CD4-positive, alpha-beta T cell (primary cell): ENCODE measurements around the gene GADD45B. TPM values are rescaled to one million over a fixed set of nuclear protein-coding genes. Genes with fewer than 3 reads are reported as not detected.
"Not testable (repeated sequence)": the region's sequence is repeated elsewhere in the genome, so short reads cannot be mapped to it uniquely, and the experiment has no call there.

ENCODE experiments used
- ATAC-seq: fragments of 200-7000 bp; cut with Tn5 transposase; one replicate; pipeline ENCODE4 v1.10.0; 2022; ENCODE audit warnings: mild to moderate bottlenecking; ENCODE audit not compliant: poor library complexity
- CTCF ChIA-PET: fragments of 350-600 bp; sonication (Branson Sonifier 250); formaldehyde crosslinking; loops from one replicate; lab custom pipeline; 2021; ENCODE audit warnings: antibody characterized with exemption, inconsistent platforms; lab: Charles Lee
- POLR2A ChIA-PET: fragments of 350-600 bp; sonication (Branson Sonifier 250); formaldehyde crosslinking; loops from one replicate; lab custom pipeline; 2021; ENCODE audit warnings: antibody characterized with exemption, inconsistent platforms; lab: Charles Lee
- DNase-seq, 14 experiments: peaks; one replicate each; pipeline ENCODE4 v3.0.0-alpha.2; 2013 to 2020; ENCODE audit warnings: mixed read lengths in 2 of 14
- H3K27ac ChIP-seq, 2 donors: one replicate each; pipeline versions ENCODE4 v1.5.1 to v1.7.0; 2013; ENCODE audit warnings: low read length in 2 of 2, low read depth in 1 of 2, mild to moderate bottlenecking in 1 of 2
- H3K27me3 ChIP-seq, 2 experiments: 1 replicate in 1 of 2; 2 replicates in 1 of 2; pipeline versions ENCODE4 v1.6.1 to v1.7.0; 2013; ENCODE audit warnings: low read length in 2 of 2, control low read depth in 1 of 2, mild to moderate bottlenecking in 1 of 2, moderate library complexity in 1 of 2; ENCODE audit not compliant: insufficient read depth in 2 of 2, control insufficient read depth in 1 of 2
- H3K36me3 ChIP-seq: one replicate; pipeline ENCODE4 v1.6.1; 2013; ENCODE audit warnings: low read length, control low read depth; ENCODE audit not compliant: insufficient read depth
- H3K4me1 ChIP-seq: one replicate; pipeline ENCODE4 v1.6.1; 2013; ENCODE audit warnings: low read length, control low read depth; ENCODE audit not compliant: insufficient read depth
- H3K4me3 ChIP-seq: one replicate; pipeline ENCODE4 v1.5.1; 2013; ENCODE audit warnings: mild to moderate bottlenecking, low read length, moderate library complexity
- H3K9me3 ChIP-seq, 2 experiments: 1 replicate in 1 of 2; 2 replicates in 1 of 2; pipeline versions ENCODE4 v1.6.1 to v1.7.0; 2013; ENCODE audit warnings: low read length in 2 of 2, mild to moderate bottlenecking in 2 of 2, control low read depth in 1 of 2, moderate library complexity in 1 of 2; ENCODE audit not compliant: control insufficient read depth in 1 of 2, insufficient read depth in 1 of 2
- H3K27ac Mint-ChIP-seq: one replicate; pipeline ENCODE4 v1.8.0; 2020; ENCODE audit warnings: mixed read lengths
- H3K27me3 Mint-ChIP-seq: one replicate; pipeline ENCODE4 v1.8.0; 2021; ENCODE audit warnings: mixed read lengths
- H3K36me3 Mint-ChIP-seq: one replicate; pipeline ENCODE4 v1.8.0; 2021; ENCODE audit warnings: low read depth, mixed read lengths
- H3K4me1 Mint-ChIP-seq: one replicate; pipeline ENCODE4 v1.8.0; 2021; ENCODE audit warnings: low read depth, mixed read lengths
- H3K4me3 Mint-ChIP-seq: one replicate; pipeline ENCODE4 v1.8.0; 2020; ENCODE audit warnings: mild to moderate bottlenecking, mixed read lengths
- H3K9me3 Mint-ChIP-seq: one replicate; pipeline ENCODE4 v1.8.0; 2020; ENCODE audit warnings: mixed read lengths
- CTCF ChIP-seq: fragments of 200-600 bp; IDR thresholded peaks from one replicate; pipeline ENCODE4 v1.8.0; 2022; ENCODE audit warnings: antibody characterized with exemption, mild to moderate bottlenecking
- intact Hi-C, 2 experiments: fragments of 100-400 bp; cut with DNase I in 1 of 2; cut with micrococcal nuclease in 1 of 2; formaldehyde crosslinking; loops; one replicate each; pipeline versions ENCODE4 v1.15.1 to v1.9.0; 2023 to 2025; cut with DNase I, micrococcal nuclease
- total RNA-seq, 174 experiments: library from RNA in 2 of 174; stranded (reverse) in 2 of 174; gene quantifications; one replicate each; pipeline ENCODE4 v1.2.3 and lab custom pipeline; 2021 to 2026

GADD45B gene
- total RNA-seq, 2 experiments from 2014 or later: 284 to 285 TPM

DNA sequence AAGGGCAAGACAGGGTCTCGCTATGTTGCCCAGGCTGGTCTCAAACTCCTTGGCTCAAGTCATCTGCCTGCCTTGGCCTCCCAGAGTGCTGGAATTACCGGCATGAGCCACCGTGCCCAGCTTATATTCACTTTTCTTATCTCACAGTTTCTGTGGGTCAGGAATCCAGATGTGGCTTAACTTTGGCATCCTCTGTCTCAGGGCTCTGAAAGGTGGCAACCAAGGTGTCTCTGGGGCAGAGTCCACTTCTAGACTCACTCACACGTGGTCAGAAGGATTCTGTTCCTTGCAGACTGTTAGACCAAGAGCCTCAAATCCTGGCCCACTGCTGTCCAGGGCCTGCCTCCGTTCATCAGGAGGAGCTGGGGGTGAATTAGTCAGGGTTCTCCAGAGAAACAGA is 11.5 kb upstream of the GADD45B start:
- Histone ChIP-seq H3K27ac (no peak overlapping the region), H3K27me3 (peaks cover 0 to 3% of the 10 kb centered on the region in 2 experiments), H3K36me3 (no peaks in the 10 kb centered on the region), H3K4me3 (no peak overlapping the region), H3K9me3 (no peaks in the 10 kb centered on the region), H3K4me1 (peaks cover 21% of the 10 kb centered on the region)
- H3K36me3 Mint-ChIP-seq: no peaks in the 10 kb centered on the region
- H3K9me3 Mint-ChIP-seq: no peaks in the 10 kb centered on the region
- intact Hi-C loops: no loop called here
- ChIA-PET CTCF (no interaction called here), POLR2A (no interaction called here)
- H3K27me3 Mint-ChIP-seq: no peaks in the 10 kb centered on the region
- H3K4me1 Mint-ChIP-seq: peaks cover 3% of the 10 kb centered on the region
- ATAC-seq (no peak), DNase-seq (no peak)
- TF ChIP-seq CTCF: no peak
- H3K27ac Mint-ChIP-seq: no peak overlapping the region
- no peak overlapping the region for H3K4me3 Mint-ChIP-seq

DNA sequence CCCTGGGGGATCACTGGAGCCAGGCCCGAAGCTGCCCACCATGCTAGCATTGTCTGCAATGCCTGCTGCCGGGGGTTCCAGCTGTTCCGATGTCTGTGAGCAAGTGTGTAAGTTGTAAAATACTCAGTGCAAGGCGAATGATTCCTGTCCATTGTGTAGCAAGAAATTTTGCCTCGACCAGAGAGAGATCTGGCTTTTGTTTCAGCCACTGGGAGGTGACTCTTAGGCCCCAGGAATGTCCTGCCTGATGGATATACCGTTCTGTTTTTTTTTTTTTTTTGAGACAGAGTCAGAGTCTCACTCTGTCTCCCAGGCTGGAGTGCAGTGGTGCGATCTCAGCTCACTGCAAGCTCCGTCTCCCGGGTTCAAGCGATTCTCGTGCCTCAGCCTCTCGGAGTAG is 7.3 kb upstream of the GADD45B start:
- Mint-ChIP-seq H3K4me3 (no peak overlapping the region), H3K27ac (no peak overlapping the region), H3K9me3 (no peaks in the 10 kb centered on the region), H3K36me3 (no peaks in the 10 kb centered on the region), H3K4me1 (peaks cover 5% of the 10 kb centered on the region), H3K27me3 (no peaks in the 10 kb centered on the region)
- Histone ChIP-seq H3K27me3 (no peaks in the 10 kb centered on the region), H3K36me3 (no peaks in the 10 kb centered on the region), H3K4me1 (peaks cover 6% of the 10 kb centered on the region), H3K27ac (no peak overlapping the region), H3K9me3 (no peaks in the 10 kb centered on the region), H3K4me3 (no peak overlapping the region)
- ChIA-PET POLR2A (no interaction called here), CTCF (interaction anchor here (1.1 kb wide), 1 partner anchor 168 kb away, joined by 3 read pairs; no protein-coding TSS in a partner anchor)
- no peak for ATAC-seq
- intact Hi-C loops: no loop called here
- TF ChIP-seq CTCF: no peak
- no peak for DNase-seq

- Mint-ChIP-seq H3K27ac (no peak overlapping the region), H3K9me3 (no peaks in the 10 kb centered on the region), H3K4me3 (no peak overlapping the region), H3K27me3 (no peaks in the 10 kb centered on the region), H3K36me3 (no peaks in the 10 kb centered on the region), H3K4me1 (peaks cover 5% of the 10 kb centered on the region)
- H3K27me3 ChIP-seq: no peaks in the 10 kb centered on the region
- ATAC-seq: no peak
- peak in 2 of 14 experiments; percentile 20 to 48 for DNase-seq
- H3K9me3 ChIP-seq: no peaks in the 10 kb centered on the region
- no peaks in the 10 kb centered on the region for H3K36me3 ChIP-seq
- CTCF ChIA-PET: interaction anchor here (1.1 to 9.5 kb wide), 4 partner anchors 142 to 168 kb away, joined by 3 to 57 read pairs (median 9); no protein-coding TSS in a partner anchor
- H3K27ac ChIP-seq: no peak overlapping the region
- no peak overlapping the region for H3K4me3 ChIP-seq
- H3K4me1 ChIP-seq: peaks cover 8% of the 10 kb centered on the region
- POLR2A ChIA-PET: no interaction called here
- intact Hi-C loops: no loop called here
- TF ChIP-seq CTCF: no peak
These were observed 6.6 kb upstream of the GADD45B start for GRCh38 chr19:2469102-2469914.

- H3K27me3 Mint-ChIP-seq, H3K9me3 Mint-ChIP-seq, ATAC-seq, H3K36me3 Mint-ChIP-seq, H3K4me1 Mint-ChIP-seq, H3K36me3 ChIP-seq, H3K4me3 ChIP-seq, H3K9me3 ChIP-seq, H3K4me3 Mint-ChIP-seq, DNase-seq, H3K27ac Mint-ChIP-seq, POLR2A ChIA-PET, H3K27me3 ChIP-seq, H3K27ac ChIP-seq: not testable (repeated sequence)
- CTCF ChIA-PET: interaction anchor here (2.0 to 9.5 kb wide), 3 partner anchors 142 to 167 kb away, joined by 8 to 57 read pairs (median 10); no protein-coding TSS in a partner anchor
- intact Hi-C loops: loop anchor here in 1 of 2 experiments (5.0 kb wide), 1 partner anchor 233 kb away; the partner anchor contains the start of genes PLEKHJ1 and SF3A2
- peaks cover 12% of the 10 kb centered on the region for H3K4me1 ChIP-seq
These were observed 6.1 kb upstream of the GADD45B start for GRCh38 chr19:2469915-2470200.
